SU-DHL-6 (cell line): ENCODE measurements around the gene CPAMD8.

Experiments
- H2AFZ ChIP-seq: fragments of 200-600 bp; sonication (generic); 2 replicates; pipeline ENCODE4 v1.6.1; 2014; ENCODE audit warnings: low read depth, mild to moderate bottlenecking, moderate library complexity, mixed read lengths, antibody characterized with exemption, low read length; ENCODE audit not compliant: severe bottlenecking
- H3F3A ChIP-seq: fragments of 200-600 bp; shearing (Covaris generic); 2 replicates; pipeline ENCODE4 v1.6.0; 2016; ENCODE audit warnings: antibody characterized with exemption, mild to moderate bottlenecking; ENCODE audit not compliant: insufficient read depth
- H3K27ac ChIP-seq: fragments of 200-600 bp; sonication (generic); 2 replicates; pipeline ENCODE4 v1.5.1; 2016; ENCODE audit warnings: low read depth, mild to moderate bottlenecking, low read length, moderate library complexity, mixed read lengths
- H3K27me3 ChIP-seq: fragments of 200-600 bp; sonication (generic), shearing (Covaris generic); 2 replicates; pipeline ENCODE4 v1.6.0; 2014; ENCODE audit warnings: mild to moderate bottlenecking, low read length
- H3K36me3 ChIP-seq: fragments of 200-600 bp; sonication (generic); 2 replicates; pipeline ENCODE4 v1.6.1; 2014; ENCODE audit warnings: mild to moderate bottlenecking, low read length, mixed read lengths
- H3K4me2 ChIP-seq: fragments of 300-600, 200-600 bp; shearing (Covaris generic), sonication (generic); 2 replicates; pipeline ENCODE4 v1.6.0; 2014; ENCODE audit warnings: low read length, low read depth, mild to moderate bottlenecking; ENCODE audit not compliant: poor library complexity, severe bottlenecking
- H3K4me3 ChIP-seq: fragments of 200-600 bp; sonication (generic); 2 replicates; pipeline ENCODE4 v1.5.1; 2014; ENCODE audit warnings: antibody characterized with exemption, low read length, mild to moderate bottlenecking, mixed read lengths; ENCODE audit not compliant: insufficient read depth, poor library complexity, severe bottlenecking
- H3K79me2 ChIP-seq: fragments of 200-600 bp; sonication (generic); 2 replicates; pipeline ENCODE4 v1.6.1; 2014; ENCODE audit warnings: mild to moderate bottlenecking, low read length, moderate library complexity; ENCODE audit not compliant: insufficient read depth
- H3K9ac ChIP-seq: fragments of 200-600 bp; sonication (generic); 2 replicates; pipeline ENCODE4 v1.7.0; 2014; ENCODE audit warnings: mild to moderate bottlenecking, low read length
- H3K9me2 ChIP-seq: fragments of 200-600 bp; sonication (generic); replicated peaks from 2 replicates; pipeline ENCODE4 v1.6.1; 2014; ENCODE audit warnings: low read length; ENCODE audit not compliant: insufficient read depth
- H3K9me3 ChIP-seq: fragments of 200-600 bp; sonication (generic); 2 replicates; pipeline ENCODE4 v1.6.1; 2014; ENCODE audit warnings: low read length, mixed read lengths; ENCODE audit not compliant: insufficient read depth
- H4K20me1 ChIP-seq: fragments of 200-600 bp; sonication (generic); 2 replicates; pipeline ENCODE4 v1.6.1; 2014; ENCODE audit warnings: low read depth, mild to moderate bottlenecking, antibody characterized with exemption, low read length, moderate library complexity, mixed read lengths
- EZH2phosphoT487 ChIP-seq: fragments of 200-600 bp; sonication (generic), shearing (Covaris generic); conservative IDR thresholded peaks from 2 replicates; pipeline ENCODE4 v1.6.1; 2018; ENCODE audit warnings: mild to moderate bottlenecking, antibody characterized with exemption, low read length, moderate library complexity, mixed read lengths
- TF ChIP-seq, protein P1 (sequence below): fragments of 200-600 bp; sonication (generic); IDR thresholded peaks from one replicate; pipeline ENCODE4 v1.5.1; 2017; ENCODE audit warnings: antibody characterized with exemption, mild to moderate bottlenecking, low read length, moderate library complexity; ENCODE audit not compliant: insufficient read depth, poor library complexity, severe bottlenecking

CPAMD8 gene

DNA sequence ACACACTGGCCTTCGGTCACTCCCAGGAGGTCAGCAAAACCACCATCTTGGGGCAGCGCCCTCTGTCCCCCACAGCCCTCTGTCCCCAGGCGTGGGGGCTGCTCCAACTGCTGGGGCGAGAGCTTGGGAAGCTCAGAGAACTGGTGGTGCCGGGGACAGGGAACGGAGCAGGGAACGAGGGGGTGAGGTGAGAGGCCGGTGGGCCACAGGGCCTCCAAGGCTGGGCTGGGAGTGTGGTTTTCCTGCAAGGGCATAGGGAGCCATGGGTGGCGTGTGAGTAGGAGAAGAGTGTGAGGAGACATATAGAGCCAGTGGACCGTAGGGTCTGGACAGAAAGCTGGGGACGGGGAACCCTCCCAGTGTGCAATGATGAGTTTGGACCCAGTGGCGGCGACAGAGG is 103.7 kb downstream of the CPAMD8 start:
- Histone ChIP-seq H3K4me2 (no peak overlapping the region), H3F3A (no peaks in the 10 kb centered on the region), H3K9me3 (no peaks in the 10 kb centered on the region), H3K79me2 (no peaks in the 10 kb centered on the region), H3K27me3 (no peaks in the 10 kb centered on the region), H4K20me1 (no peaks in the 10 kb centered on the region), H3K9ac (no peak overlapping the region), H3K9me2 (no peaks in the 10 kb centered on the region), H3K27ac (no peak overlapping the region), H3K36me3 (no peaks in the 10 kb centered on the region), H3K4me3 (no peak overlapping the region), H2AFZ (no peak overlapping the region)
- no peak for TF ChIP-seq EZH2phosphoT487
- TF ChIP-seq, protein P1, sequence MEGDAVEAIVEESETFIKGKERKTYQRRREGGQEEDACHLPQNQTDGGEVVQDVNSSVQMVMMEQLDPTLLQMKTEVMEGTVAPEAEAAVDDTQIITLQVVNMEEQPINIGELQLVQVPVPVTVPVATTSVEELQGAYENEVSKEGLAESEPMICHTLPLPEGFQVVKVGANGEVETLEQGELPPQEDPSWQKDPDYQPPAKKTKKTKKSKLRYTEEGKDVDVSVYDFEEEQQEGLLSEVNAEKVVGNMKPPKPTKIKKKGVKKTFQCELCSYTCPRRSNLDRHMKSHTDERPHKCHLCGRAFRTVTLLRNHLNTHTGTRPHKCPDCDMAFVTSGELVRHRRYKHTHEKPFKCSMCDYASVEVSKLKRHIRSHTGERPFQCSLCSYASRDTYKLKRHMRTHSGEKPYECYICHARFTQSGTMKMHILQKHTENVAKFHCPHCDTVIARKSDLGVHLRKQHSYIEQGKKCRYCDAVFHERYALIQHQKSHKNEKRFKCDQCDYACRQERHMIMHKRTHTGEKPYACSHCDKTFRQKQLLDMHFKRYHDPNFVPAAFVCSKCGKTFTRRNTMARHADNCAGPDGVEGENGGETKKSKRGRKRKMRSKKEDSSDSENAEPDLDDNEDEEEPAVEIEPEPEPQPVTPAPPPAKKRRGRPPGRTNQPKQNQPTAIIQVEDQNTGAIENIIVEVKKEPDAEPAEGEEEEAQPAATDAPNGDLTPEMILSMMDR = no peak

DNA sequence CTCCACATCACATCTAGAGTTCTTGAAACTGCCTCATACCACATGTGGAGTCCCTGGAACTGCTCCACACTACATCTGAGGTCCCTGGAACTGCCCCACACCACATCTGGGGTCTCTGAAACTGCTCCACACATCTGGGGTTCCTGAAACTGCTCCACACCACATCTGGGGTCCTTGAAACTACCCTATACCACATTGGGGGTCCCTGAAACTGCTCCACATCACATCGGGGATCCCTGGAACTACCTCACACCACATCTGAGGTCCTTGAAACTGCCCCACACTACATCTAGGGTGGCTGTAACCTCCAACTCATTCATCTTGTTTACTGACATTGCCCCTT is 104.0 kb downstream of the CPAMD8 start:
- Histone ChIP-seq H3K27ac (no peak overlapping the region), H3K4me3 (no peak overlapping the region)

DNA sequence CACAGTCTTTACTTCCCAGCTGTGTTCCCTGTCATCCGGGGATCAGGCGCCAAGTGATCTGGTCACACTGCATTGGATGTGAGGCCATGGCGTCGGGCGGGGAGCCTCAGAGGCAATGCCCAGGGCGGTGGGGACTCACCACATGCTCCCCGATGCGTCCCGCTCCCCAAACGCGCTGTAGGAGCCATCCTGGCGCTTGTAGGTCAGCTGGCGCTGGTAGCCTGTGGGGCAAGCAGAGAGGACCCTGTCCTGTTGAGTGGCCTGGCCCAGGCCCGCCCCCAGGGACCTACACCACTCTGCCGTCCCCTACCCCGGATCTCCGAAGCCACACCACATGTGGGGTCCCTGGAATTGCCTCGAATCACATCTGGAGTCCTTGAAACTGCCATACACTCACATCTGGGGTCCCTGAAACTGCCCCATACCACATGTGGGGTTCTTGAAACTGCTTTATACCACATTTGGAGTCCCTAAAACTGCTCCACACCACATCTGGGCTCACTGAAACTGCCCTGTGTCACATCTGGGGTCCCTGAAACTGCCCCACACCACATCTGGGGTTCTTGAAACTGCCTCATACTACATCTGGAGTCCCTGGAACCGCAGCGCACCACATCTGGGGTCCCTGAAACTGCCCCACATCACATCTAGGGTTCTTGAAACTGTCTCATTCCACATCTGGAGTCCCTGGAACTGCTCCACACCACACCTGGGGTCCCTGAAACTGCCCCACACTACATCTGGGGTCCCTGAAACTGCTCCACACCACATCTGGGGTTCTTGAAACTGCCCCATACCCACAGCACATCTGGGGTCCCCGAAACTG is 104.6 kb downstream of the CPAMD8 start:
- TF ChIP-seq EZH2phosphoT487 = no peak
- TF ChIP-seq, protein P1 = no peak
- Histone ChIP-seq H3K4me3 (no peak overlapping the region), H3K9me3 (no peaks in the 10 kb centered on the region), H3K9ac (no peak overlapping the region), H3K27me3 (no peaks in the 10 kb centered on the region), H2AFZ (no peak overlapping the region), H3K36me3 (no peaks in the 10 kb centered on the region), H3F3A (no peaks in the 10 kb centered on the region), H3K79me2 (no peaks in the 10 kb centered on the region), H3K4me2 (no peak overlapping the region), H4K20me1 (no peaks in the 10 kb centered on the region), H3K9me2 (no peaks in the 10 kb centered on the region), H3K27ac (no peak overlapping the region)

More for the DNA sequence above, 104.0 kb downstream of the CPAMD8 start:
- TF ChIP-seq EZH2phosphoT487 = no peak
- TF ChIP-seq, protein P1 = no peak
- no peaks in the 10 kb centered on the region for H3K36me3 ChIP-seq
- no peaks in the 10 kb centered on the region for H3K9me2 ChIP-seq
- no peaks in the 10 kb centered on the region for H3K9me3 ChIP-seq
- H3K27me3 ChIP-seq = no peaks in the 10 kb centered on the region
- no peak overlapping the region for H3K4me2 ChIP-seq
- H2AFZ ChIP-seq = no peak overlapping the region
- no peaks in the 10 kb centered on the region for H3K79me2 ChIP-seq
- H3F3A ChIP-seq = no peaks in the 10 kb centered on the region
- no peaks in the 10 kb centered on the region for H4K20me1 ChIP-seq
- H3K9ac ChIP-seq = no peak overlapping the region
